ENCODE results near the gene ICOS.

ICOS gene

GRCh38 chr2:203988500-203989260 is 52.1 kb downstream of the ICOS start:
- Histone ChIP-seq H3K9me2 (ENCODE audit: low read depth, low read length) (no peaks in the 10 kb centered on the region), H3K4me3 (ENCODE audit: low read depth, low read length, poor library complexity, severe bottlenecking) (no peak overlapping the region), H4K20me1 (ENCODE audit: insufficient read depth, low read length) (no peaks in the 10 kb centered on the region), H3K27me3 (ENCODE audit: insufficient read depth, low read length) (no peaks in the 10 kb centered on the region), H3F3A (ENCODE audit: insufficient read depth, low read length) (no peaks in the 10 kb centered on the region), H3K9ac (ENCODE audit: low read length) (no peak overlapping the region), H3K4me1 (ENCODE audit: insufficient read depth, low read length, severe bottlenecking) (no peaks in the 10 kb centered on the region), H3K9me3 (ENCODE audit: low read length) (no peaks in the 10 kb centered on the region), H3K79me2 (ENCODE audit: insufficient read depth, low read length) (no peaks in the 10 kb centered on the region), H2AFZ (ENCODE audit: low read length) (no peak overlapping the region), H3K4me2 (ENCODE audit: low read length) (no peak overlapping the region), H3K36me3 (ENCODE audit: insufficient read depth, low read length) (no peaks in the 10 kb centered on the region), H3K27ac (ENCODE audit: low read depth, low read length, poor library complexity, severe bottlenecking) (no peak overlapping the region)
- TF ChIP-seq CTCF (IDR thresholded peaks at IDR 0.05; ENCODE audit: low read length) (no peak), EZH2 (IDR thresholded peaks at IDR 0.05; ENCODE audit: borderline replicate concordance, low read length) (no peak)

GRCh38 chr2:203989521-203989920 is 53.0 kb downstream of the ICOS start:
- no peaks in the 10 kb centered on the region for H4K20me1 ChIP-seq (ENCODE audit: insufficient read depth, low read length)
- H3K27ac ChIP-seq (ENCODE audit: low read depth, low read length, poor library complexity, severe bottlenecking), result no peak overlapping the region
- no peaks in the 10 kb centered on the region for H3K4me1 ChIP-seq (ENCODE audit: insufficient read depth, low read length, severe bottlenecking)
- no peak overlapping the region for H2AFZ ChIP-seq (ENCODE audit: low read length)
- H3K36me3 ChIP-seq (ENCODE audit: insufficient read depth, low read length), result no peaks in the 10 kb centered on the region
- no peak overlapping the region for H3K4me2 ChIP-seq (ENCODE audit: low read length)
- no peaks in the 10 kb centered on the region for H3K27me3 ChIP-seq (ENCODE audit: insufficient read depth, low read length)
- TF ChIP-seq EZH2 (IDR thresholded peaks at IDR 0.05; ENCODE audit: borderline replicate concordance, low read length) (no peak), CTCF (IDR thresholded peaks at IDR 0.05; ENCODE audit: low read length) (no peak)
- H3K4me3 ChIP-seq (ENCODE audit: low read depth, low read length, poor library complexity, severe bottlenecking), result no peak overlapping the region
- H3K9me2 ChIP-seq (ENCODE audit: low read depth, low read length), result no peaks in the 10 kb centered on the region
- H3F3A ChIP-seq (ENCODE audit: insufficient read depth, low read length), result no peaks in the 10 kb centered on the region
- no peaks in the 10 kb centered on the region for H3K9me3 ChIP-seq (ENCODE audit: low read length)
- no peaks in the 10 kb centered on the region for H3K79me2 ChIP-seq (ENCODE audit: insufficient read depth, low read length)
- no peak overlapping the region for H3K9ac ChIP-seq (ENCODE audit: low read length)

GRCh38 chr2:203992509-203992908 is 55.9 kb downstream of the ICOS start:
- TF ChIP-seq CTCF (IDR thresholded peaks at IDR 0.05; ENCODE audit: low read length), result no peak
- no peak for TF ChIP-seq EZH2 (IDR thresholded peaks at IDR 0.05; ENCODE audit: borderline replicate concordance, low read length)
- H3K36me3 ChIP-seq (ENCODE audit: insufficient read depth, low read length), result no peaks in the 10 kb centered on the region

More at GRCh38 chr2:203992509-203992908, 55.9 kb downstream of the ICOS start:
- Histone ChIP-seq H3K27ac (ENCODE audit: low read depth, low read length, poor library complexity, severe bottlenecking) (no peak overlapping the region), H3K9me3 (ENCODE audit: low read length) (no peaks in the 10 kb centered on the region), H3F3A (ENCODE audit: insufficient read depth, low read length) (no peaks in the 10 kb centered on the region), H3K9ac (ENCODE audit: low read length) (no peak overlapping the region), H3K27me3 (ENCODE audit: insufficient read depth, low read length) (no peaks in the 10 kb centered on the region), H3K9me2 (ENCODE audit: low read depth, low read length) (no peaks in the 10 kb centered on the region), H3K4me3 (ENCODE audit: low read depth, low read length, poor library complexity, severe bottlenecking) (no peak overlapping the region), H2AFZ (ENCODE audit: low read length) (no peak overlapping the region), H4K20me1 (ENCODE audit: insufficient read depth, low read length) (no peaks in the 10 kb centered on the region), H3K79me2 (ENCODE audit: insufficient read depth, low read length) (no peaks in the 10 kb centered on the region), H3K4me2 (ENCODE audit: low read length) (no peak overlapping the region), H3K4me1 (ENCODE audit: insufficient read depth, low read length, severe bottlenecking) (no peaks in the 10 kb centered on the region)

Data from OCI-LY1 (cell line).